ENCODE results near the gene RNF123. TPM values are rescaled to one million over a fixed set of nuclear protein-coding genes. Genes with fewer than 3 reads are reported as not detected.

The RNF123 gene
- total RNA-seq, 1 donor from 2014 or later = 17.6 TPM

DNA sequence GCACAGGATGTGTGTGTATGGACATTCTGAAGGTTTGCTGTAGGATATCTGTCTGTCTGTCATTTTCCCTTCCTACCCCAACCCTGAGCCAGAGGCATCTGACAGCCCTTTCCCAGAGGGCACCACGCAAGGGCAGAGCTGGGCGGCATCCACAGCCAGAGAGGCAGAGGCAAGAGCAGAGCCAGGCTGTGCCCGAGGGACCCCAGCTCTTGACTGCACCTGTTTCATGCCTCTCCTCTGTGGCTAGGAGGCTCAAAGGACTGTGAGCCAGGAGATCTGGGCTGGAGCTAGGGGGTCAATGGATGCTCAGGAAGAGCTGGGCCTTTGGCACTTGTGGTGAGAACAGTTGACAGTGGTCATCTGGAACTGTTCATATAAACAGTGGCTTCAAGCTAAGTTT is 20.0 kb upstream of the RNF123 start:
- FAIRE-seq = no peak
- DNase-seq (ENCODE audit: low read depth) = no peak
- no peak overlapping the region for H3K4me3 ChIP-seq (ENCODE audit: low read depth, low read length)
- H3K36me3 ChIP-seq (ENCODE audit: control insufficient read depth, insufficient read depth, low read length) = no peaks in the 10 kb centered on the region
- H3K27me3 ChIP-seq (ENCODE audit: control insufficient read depth, insufficient read depth, low read length) = no peaks in the 10 kb centered on the region
- TF ChIP-seq, protein P1, sequence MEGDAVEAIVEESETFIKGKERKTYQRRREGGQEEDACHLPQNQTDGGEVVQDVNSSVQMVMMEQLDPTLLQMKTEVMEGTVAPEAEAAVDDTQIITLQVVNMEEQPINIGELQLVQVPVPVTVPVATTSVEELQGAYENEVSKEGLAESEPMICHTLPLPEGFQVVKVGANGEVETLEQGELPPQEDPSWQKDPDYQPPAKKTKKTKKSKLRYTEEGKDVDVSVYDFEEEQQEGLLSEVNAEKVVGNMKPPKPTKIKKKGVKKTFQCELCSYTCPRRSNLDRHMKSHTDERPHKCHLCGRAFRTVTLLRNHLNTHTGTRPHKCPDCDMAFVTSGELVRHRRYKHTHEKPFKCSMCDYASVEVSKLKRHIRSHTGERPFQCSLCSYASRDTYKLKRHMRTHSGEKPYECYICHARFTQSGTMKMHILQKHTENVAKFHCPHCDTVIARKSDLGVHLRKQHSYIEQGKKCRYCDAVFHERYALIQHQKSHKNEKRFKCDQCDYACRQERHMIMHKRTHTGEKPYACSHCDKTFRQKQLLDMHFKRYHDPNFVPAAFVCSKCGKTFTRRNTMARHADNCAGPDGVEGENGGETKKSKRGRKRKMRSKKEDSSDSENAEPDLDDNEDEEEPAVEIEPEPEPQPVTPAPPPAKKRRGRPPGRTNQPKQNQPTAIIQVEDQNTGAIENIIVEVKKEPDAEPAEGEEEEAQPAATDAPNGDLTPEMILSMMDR (IDR thresholded peaks at IDR 0.05; ENCODE audit: insufficient read depth, low read length, severe bottlenecking) = no peak

DNA sequence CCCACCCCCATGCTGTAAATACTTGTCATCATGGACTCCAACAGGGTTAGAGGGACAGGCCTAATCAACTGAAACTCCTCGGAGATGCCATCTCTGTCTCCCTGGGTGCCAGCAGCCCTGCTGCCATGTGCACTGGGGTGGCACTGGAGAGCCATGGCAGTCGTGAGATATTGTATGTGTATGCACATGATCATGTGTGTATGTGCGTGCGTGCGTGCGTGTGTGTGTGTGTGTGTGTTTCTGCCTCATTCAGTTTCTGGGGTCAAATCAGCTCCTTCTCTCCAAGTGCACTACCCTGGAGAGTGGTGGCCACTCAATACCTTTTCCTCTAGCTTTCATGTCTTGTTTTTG is 18.4 kb upstream of the RNF123 start:
- no peak overlapping the region for H3K4me3 ChIP-seq (ENCODE audit: low read depth, low read length)
- H3K36me3 ChIP-seq (ENCODE audit: control insufficient read depth, insufficient read depth, low read length) = peaks cover 4% of the 10 kb centered on the region
- TF ChIP-seq, protein P1 (IDR thresholded peaks at IDR 0.05; ENCODE audit: insufficient read depth, low read length, severe bottlenecking) = no peak
- no peaks in the 10 kb centered on the region for H3K27me3 ChIP-seq (ENCODE audit: control insufficient read depth, insufficient read depth, low read length)
- FAIRE-seq = peak; percentile 66
- DNase-seq (ENCODE audit: low read depth) = no peak

DNA sequence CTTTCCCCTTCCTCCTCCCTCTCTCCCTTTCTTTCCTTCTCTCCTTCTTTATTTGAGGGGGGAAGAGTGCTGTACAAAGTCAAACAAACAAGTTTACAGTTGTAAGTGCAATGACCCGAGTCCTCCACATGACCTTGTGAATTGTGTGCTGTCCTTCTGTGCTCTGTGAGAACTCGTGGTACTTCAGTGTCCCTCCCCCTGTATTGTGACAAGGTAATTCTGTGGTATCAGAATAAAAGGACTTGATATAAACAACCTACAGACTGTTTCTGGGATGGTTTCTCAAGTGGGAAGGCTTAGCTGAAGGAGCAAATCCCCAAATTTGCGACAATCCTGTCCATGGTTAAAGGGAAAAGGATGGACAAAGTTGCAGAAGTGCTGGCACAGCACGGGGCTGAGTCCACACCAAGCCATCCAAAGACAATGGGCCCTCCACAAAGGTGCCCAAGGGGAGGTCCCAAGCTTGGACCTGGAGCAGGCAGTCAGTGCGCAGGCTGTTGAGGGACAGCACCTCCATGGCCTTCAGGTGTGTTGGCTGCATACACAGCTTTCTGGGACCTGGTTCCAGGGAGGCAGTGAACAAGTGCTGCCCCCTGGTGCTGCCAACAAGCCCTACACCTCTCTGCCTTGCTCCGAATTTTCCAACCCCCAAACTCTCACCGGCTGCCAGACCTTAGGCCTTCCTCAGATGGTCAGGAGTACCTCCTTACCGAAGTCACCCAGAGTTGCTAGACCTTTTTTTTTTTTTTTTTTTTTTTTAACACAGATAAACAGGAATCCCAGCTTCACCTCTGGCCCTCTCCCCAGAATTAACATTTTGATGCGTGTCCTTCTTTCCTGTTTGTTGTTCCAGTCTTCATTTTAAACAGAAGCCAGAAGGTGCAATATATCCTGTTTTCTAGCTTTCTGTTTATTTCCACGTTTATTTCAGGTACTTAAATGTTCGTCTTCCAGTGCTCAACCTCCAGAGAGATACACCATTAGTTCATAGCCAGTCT is 17.8 kb upstream of the RNF123 start:
- H3K36me3 ChIP-seq (ENCODE audit: control insufficient read depth, insufficient read depth, low read length) = peaks cover 8% of the 10 kb centered on the region
- H3K27me3 ChIP-seq (ENCODE audit: control insufficient read depth, insufficient read depth, low read length) = no peaks in the 10 kb centered on the region
- FAIRE-seq (no peak), DNase-seq (ENCODE audit: low read depth) (peak; percentile 68)
- H3K4me3 ChIP-seq (ENCODE audit: low read depth, low read length) = no peak overlapping the region
- TF ChIP-seq, protein P1 (IDR thresholded peaks at IDR 0.05; ENCODE audit: insufficient read depth, low read length, severe bottlenecking) = peak; percentile 95

- H3K36me3 ChIP-seq (ENCODE audit: control insufficient read depth, insufficient read depth, low read length) = peaks cover 20% of the 10 kb centered on the region
- peak overlapping the region; percentile 85 for H3K4me3 ChIP-seq (ENCODE audit: low read depth, low read length)
- FAIRE-seq = no peak
- DNase-seq (ENCODE audit: low read depth) = peak; percentile 27
- TF ChIP-seq, protein P1 (IDR thresholded peaks at IDR 0.05; ENCODE audit: insufficient read depth, low read length, severe bottlenecking) = no peak
- H3K27me3 ChIP-seq (ENCODE audit: control insufficient read depth, insufficient read depth, low read length) = no peaks in the 10 kb centered on the region
Observed at GRCh38 chr3:49673121-49673714, 16.1 kb upstream of the RNF123 start.

DNA sequence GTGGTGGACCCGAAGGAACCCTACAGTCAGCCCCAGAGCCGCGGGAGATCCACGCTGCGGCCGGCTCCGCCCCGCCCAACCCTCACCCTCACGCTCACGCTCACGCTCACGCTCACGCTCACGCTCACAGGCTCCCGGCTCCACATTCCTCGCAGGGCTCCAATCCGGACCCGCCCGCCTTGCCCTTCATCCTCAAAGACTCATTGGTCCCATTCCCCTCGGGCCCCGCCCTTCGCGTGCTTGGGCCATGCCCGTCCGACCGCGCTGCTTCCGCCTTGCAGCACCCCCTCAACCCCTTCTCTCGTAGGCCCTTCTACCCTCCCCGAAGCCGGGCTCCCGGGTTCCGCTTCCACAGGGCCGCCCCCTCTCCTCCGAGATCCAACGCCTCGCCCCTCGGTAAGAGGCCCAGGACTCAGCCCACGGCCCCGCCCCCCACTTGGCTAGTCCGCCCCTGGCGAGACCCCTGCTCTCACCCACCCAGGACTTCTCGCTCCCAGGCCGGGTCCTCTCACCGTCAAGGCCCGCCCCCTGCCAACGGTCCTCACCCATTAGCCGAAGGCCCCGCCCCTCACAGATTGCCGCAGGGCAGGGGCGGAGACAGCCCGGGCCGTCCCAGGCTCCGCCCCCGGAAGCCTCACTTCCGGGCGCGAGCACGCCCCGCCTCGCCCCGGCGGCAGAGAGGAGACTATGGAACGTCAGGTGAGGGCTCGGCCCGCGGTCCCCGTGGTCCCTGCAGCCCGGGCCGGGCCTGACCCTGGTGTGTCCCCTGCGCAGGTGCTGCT is 15.5 kb upstream of the RNF123 start, which contains the start of gene APEH:
Gene APEH, plus strand, starts transcription at position 637 of the 782 bp plus-strand sequence. Its CDS starts 51 bp downstream, at position 688.
- Histone ChIP-seq H3K4me3 (ENCODE audit: low read depth, low read length) (peak within 1 kb of the TSS; percentile 85), H3K36me3 (ENCODE audit: control insufficient read depth, insufficient read depth, low read length) (peaks cover 24% of the 10 kb centered on the region), H3K27me3 (ENCODE audit: control insufficient read depth, insufficient read depth, low read length) (no peaks in the 10 kb centered on the region)
- DNase-seq (ENCODE audit: low read depth) (peak; percentile 92), FAIRE-seq (no peak)
- TF ChIP-seq, protein P1 (IDR thresholded peaks at IDR 0.05; ENCODE audit: insufficient read depth, low read length, severe bottlenecking) = no peak
